ENCODE results near the gene CRISPLD2. TPM values are rescaled to one million over a fixed set of nuclear protein-coding genes. Genes with fewer than 3 reads are reported as not detected.

CRISPLD2 gene
- total and polyA plus RNA-seq, 9 of the 15 experiments (the other 6 are each of a cell fraction or from before 2014, with no cell fraction given): 0.03 to 0.24 (median 0.04) TPM; not detected in 4

DNA sequence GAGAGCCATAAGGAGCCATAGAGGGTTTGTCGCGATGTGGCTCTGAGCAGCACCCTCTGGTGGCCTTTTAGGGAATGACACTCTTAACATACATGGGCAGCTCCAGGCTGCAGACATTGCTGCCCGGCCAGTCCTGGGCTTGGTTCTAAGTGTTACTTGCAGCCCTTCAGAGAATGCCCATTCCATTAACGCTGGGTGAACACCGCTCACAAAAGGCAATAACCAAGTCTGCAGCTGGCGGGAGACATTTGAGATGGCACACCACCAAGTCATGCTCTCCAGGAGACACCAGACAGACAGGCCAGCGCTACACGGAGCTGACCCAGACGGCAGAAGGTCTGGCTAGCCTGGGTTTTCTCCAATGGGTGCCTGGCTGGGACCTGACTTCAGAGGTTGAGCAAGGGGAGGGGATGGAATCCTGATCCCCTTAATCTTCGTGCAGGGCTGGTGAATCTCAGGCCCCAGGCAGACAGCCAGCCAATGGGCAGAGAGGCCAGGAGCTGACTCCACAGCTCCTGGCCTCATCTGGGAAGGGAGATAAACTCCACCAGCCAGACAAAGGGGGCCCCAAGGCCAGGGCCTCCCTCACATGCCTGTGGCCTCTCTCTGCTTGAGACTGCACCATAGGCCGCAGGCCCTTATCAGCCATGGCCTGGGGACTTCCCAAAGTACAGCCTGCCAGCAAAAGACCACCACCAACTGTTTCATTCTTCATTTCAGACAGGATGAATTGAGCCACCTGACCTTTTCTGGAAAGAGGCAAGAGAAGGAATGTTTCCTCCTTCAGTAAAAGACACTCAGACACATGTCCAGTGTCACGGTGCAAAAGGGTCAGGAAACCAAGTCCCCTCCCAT lies 132.8 kb downstream of the CRISPLD2 start (continued):
- TF ChIP-seq PRPF4 (IDR thresholded peaks at IDR 0.05; ENCODE audit: insufficient read depth, low read depth, low read length, poor library complexity, severe bottlenecking) (no peak), BRD4 (IDR thresholded peaks at IDR 0.05) (no peak), ZNF347 (CRISPR knock-in tag; IDR thresholded peaks at IDR 0.05; ENCODE audit: low read depth) (no peak), DEAF1 (CRISPR knock-in tag; IDR thresholded peaks at IDR 0.05) (peak; percentile 77; the same call in 1 of the 2 replicates), FOXK1 (CRISPR knock-in tag; IDR thresholded peaks at IDR 0.05; ENCODE audit: borderline replicate concordance) (no peak; the same call in 1 of the 2 replicates), HMGN3 (IDR thresholded peaks at IDR 0.05; ENCODE audit: borderline replicate concordance, extremely low read depth, insufficient read length, low read depth, low read length) (peak; percentile 96), RHOXF2B (CRISPR knock-in tag; conservative IDR thresholded peaks at IDR 0.05) (peak; percentile 85), GATAD2A (IDR thresholded peaks at IDR 0.05) (peak; percentile 83), MCM2 (IDR thresholded peaks at IDR 0.05; ENCODE audit: low read depth) (no peak), RAD21 (CRISPR knock-in tag; conservative IDR thresholded peaks at IDR 0.05 in 1 of 2, IDR thresholded peaks at IDR 0.05 in 1 of 2) (peak; percentile 83 to 88), ZFP30 (CRISPR knock-in tag; IDR thresholded peaks at IDR 0.05; ENCODE audit: borderline replicate concordance) (no peak), FOXJ3 (CRISPR knock-in tag; IDR thresholded peaks at IDR 0.05) (no peak), KAT8 (IDR thresholded peaks at IDR 0.05; ENCODE audit: low read depth) (no peak), YBX1 (IDR thresholded peaks at IDR 0.05) (no peak), ZNF668 (CRISPR knock-in tag; IDR thresholded peaks at IDR 0.05) (peak; percentile 78; the same call in 1 of the 2 replicates), E2F6 (IDR thresholded peaks at IDR 0.05; ENCODE audit: borderline replicate concordance in 1 of 2, extremely low read depth in 1 of 2, insufficient read depth in 1 of 2, insufficient read length in 1 of 2, low read depth in 1 of 2, low read length in 1 of 2, poor library complexity in 1 of 2, severe bottlenecking in 1 of 2) (peak; percentile 21 to 46), ZNF707 (CRISPR knock-in tag; conservative IDR thresholded peaks at IDR 0.05) (no peak), SRSF7 (optimal IDR thresholded peaks at IDR 0.05; ENCODE audit: low read depth, low read length) (no peak), ZNF224 (CRISPR knock-in tag; IDR thresholded peaks at IDR 0.05) (no peak), KLF13 (tag; IDR thresholded peaks at IDR 0.05; ENCODE audit: borderline replicate concordance, low read depth) (0 out of 2 replicates have a peak, but pooled peaks have one; percentile 16), FUS (optimal IDR thresholded peaks at IDR 0.05; ENCODE audit: low read depth, low read length) (no peak), DMBX1 (CRISPR knock-in tag; IDR thresholded peaks at IDR 0.05; ENCODE audit: borderline replicate concordance) (peak; percentile 94), HEY1 (CRISPR knock-in tag; IDR thresholded peaks at IDR 0.05; ENCODE audit: borderline replicate concordance) (peak; percentile 21; the same call in 1 of the 2 replicates), PTBP1 (IDR thresholded peaks at IDR 0.05; ENCODE audit: low read depth, low read length) (no peak; the same call in 1 of the 2 replicates), FOS (IDR thresholded peaks at IDR 0.05; ENCODE audit: extremely low read depth, insufficient read length) (no peak), RBM39 (optimal IDR thresholded peaks at IDR 0.05; ENCODE audit: low read depth, low read length) (peak; percentile 34)
